ENCODE data around the gene FAM20A. TPM values are rescaled to one million over a fixed set of nuclear protein-coding genes. Genes with fewer than 3 reads are reported as not detected.

FAM20A gene
- total RNA-seq, 3 donors from 2014 or later (not counting 1 experiment from before 2014, with no cell fraction given) = 0.38 to 1.3 (median 0.66) TPM

DNA sequence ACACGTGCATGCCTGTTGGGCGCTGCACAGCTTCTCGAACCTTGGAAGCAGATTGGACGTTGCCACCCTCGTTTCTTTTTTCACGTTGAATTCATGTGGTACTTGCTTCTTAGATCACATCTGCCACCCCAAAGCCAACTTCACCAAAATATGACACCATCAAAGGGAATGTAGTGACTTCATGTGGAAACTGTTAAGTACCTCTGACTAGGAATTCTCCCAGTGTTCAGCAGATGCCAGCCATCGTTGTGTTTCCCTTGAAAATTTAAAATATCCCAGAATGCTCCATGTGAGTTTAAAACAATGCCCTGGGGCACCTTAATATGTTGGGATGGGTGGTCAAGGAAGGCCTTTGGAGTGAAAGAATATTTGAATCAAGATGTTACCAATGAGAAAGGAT is 22.6 kb upstream of the FAM20A start:
- DNase-seq (no peak), ATAC-seq (no peak)
- Mint-ChIP-seq H3K4me3 (no peak overlapping the region), H3K9me3 (peaks cover 0 to 2% of the 10 kb centered on the region in 2 donors), H3K27ac (no peak overlapping the region), H3K36me3 (no peaks in the 10 kb centered on the region), H3K4me1 (no peaks in the 10 kb centered on the region), H3K27me3 (ENCODE audit: low read depth in 2 of 2) (peaks cover 28 to 40% of the 10 kb centered on the region in 2 donors)
- TF ChIP-seq, protein P1, sequence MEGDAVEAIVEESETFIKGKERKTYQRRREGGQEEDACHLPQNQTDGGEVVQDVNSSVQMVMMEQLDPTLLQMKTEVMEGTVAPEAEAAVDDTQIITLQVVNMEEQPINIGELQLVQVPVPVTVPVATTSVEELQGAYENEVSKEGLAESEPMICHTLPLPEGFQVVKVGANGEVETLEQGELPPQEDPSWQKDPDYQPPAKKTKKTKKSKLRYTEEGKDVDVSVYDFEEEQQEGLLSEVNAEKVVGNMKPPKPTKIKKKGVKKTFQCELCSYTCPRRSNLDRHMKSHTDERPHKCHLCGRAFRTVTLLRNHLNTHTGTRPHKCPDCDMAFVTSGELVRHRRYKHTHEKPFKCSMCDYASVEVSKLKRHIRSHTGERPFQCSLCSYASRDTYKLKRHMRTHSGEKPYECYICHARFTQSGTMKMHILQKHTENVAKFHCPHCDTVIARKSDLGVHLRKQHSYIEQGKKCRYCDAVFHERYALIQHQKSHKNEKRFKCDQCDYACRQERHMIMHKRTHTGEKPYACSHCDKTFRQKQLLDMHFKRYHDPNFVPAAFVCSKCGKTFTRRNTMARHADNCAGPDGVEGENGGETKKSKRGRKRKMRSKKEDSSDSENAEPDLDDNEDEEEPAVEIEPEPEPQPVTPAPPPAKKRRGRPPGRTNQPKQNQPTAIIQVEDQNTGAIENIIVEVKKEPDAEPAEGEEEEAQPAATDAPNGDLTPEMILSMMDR (IDR thresholded peaks at IDR 0.05) = no peak
- intact Hi-C loops (cut with micrococcal nuclease) = no loop called here
- Histone ChIP-seq H3K9me3 (ENCODE audit: control insufficient read depth, insufficient read depth, low read length) (no peaks in the 10 kb centered on the region), H3K27me3 (ENCODE audit: control insufficient read depth, insufficient read depth, low read length) (peaks cover 6% of the 10 kb centered on the region), H3K36me3 (ENCODE audit: control insufficient read depth, insufficient read depth, low read length) (no peaks in the 10 kb centered on the region), H3K4me1 (ENCODE audit: control insufficient read depth, insufficient read depth, low read length) (no peaks in the 10 kb centered on the region), H3K27ac (ENCODE audit: low read length) (no peak overlapping the region), H3K4me3 (ENCODE audit: low read length) (no peak overlapping the region)
- WGBS (ENCODE audit: insufficient coverage) = 86% methylated on average over 7 of the region's 7 CpGs

DNA sequence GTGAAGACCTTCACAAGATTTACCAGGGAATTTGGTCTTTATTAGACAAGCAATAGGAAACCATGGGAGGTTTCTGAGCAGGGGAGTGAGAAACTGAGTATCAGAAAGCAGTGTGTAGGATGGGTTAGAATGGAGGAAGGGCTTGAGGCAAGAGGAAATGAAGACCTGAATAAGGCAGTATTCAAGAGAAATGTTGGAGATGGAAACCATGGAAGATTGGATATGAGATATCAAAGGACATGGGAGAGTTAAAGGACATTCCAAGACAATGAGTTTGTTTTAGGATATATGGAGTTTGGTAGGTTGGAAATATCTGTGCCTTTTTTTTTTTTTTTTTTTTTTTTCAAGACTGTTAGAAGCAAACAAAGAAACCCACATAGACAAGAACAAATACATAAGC is 21.3 kb upstream of the FAM20A start:
- intact Hi-C loops (cut with micrococcal nuclease) = no loop called here
- H3K9me3 ChIP-seq (ENCODE audit: control insufficient read depth, insufficient read depth, low read length) = no peaks in the 10 kb centered on the region
- Mint-ChIP-seq H3K27me3 (ENCODE audit: low read depth in 2 of 2) (peaks cover 30 to 39% of the 10 kb centered on the region in 2 donors), H3K4me3 (no peak overlapping the region), H3K9me3 (peaks cover 0 to 2% of the 10 kb centered on the region in 2 donors), H3K36me3 (no peaks in the 10 kb centered on the region), H3K27ac (no peak overlapping the region), H3K4me1 (no peaks in the 10 kb centered on the region)
- no peak for ATAC-seq
- H3K27ac ChIP-seq (ENCODE audit: low read length) = no peak overlapping the region
- H3K27me3 ChIP-seq (ENCODE audit: control insufficient read depth, insufficient read depth, low read length) = peaks cover 6% of the 10 kb centered on the region
- no peak for DNase-seq
- TF ChIP-seq, protein P1 (IDR thresholded peaks at IDR 0.05) = no peak
- H3K36me3 ChIP-seq (ENCODE audit: control insufficient read depth, insufficient read depth, low read length) = no peaks in the 10 kb centered on the region
- H3K4me3 ChIP-seq (ENCODE audit: low read length) = no peak overlapping the region
- H3K4me1 ChIP-seq (ENCODE audit: control insufficient read depth, insufficient read depth, low read length) = no peaks in the 10 kb centered on the region

DNA sequence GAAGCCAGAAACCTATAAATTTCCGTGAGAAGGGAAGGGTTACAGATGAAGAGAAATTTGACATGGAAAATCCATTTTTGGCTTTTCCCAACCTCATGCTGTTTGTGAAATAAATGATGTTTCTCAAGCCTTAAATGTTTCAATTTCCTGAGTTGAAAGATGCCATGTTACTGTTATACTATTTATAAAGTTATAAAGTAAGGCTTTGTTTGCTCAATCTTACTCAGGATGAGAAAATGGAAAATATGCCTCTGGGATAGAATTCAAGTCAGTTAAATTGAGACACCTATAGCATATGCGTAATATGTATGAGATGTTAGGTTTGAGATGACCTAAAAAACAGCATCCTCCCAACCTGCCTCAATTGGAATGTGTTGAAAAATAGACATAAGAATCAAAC is 19.9 kb upstream of the FAM20A start:
- H3K9me3 Mint-ChIP-seq = peaks cover 0 to 2% of the 10 kb centered on the region in 2 donors
- no peaks in the 10 kb centered on the region for H3K9me3 ChIP-seq (ENCODE audit: control insufficient read depth, insufficient read depth, low read length)
- no peak overlapping the region for H3K4me3 ChIP-seq (ENCODE audit: low read length)
- H3K4me1 Mint-ChIP-seq = no peaks in the 10 kb centered on the region
- ATAC-seq (no peak), DNase-seq (no peak)
- H3K27me3 ChIP-seq (ENCODE audit: control insufficient read depth, insufficient read depth, low read length) = peaks cover 9% of the 10 kb centered on the region
- WGBS (ENCODE audit: insufficient coverage) = 90% methylated on average over 1 of the region's 2 CpGs
- H3K36me3 Mint-ChIP-seq = no peaks in the 10 kb centered on the region
- H3K27ac ChIP-seq (ENCODE audit: low read length) = no peak overlapping the region
- no peaks in the 10 kb centered on the region for H3K36me3 ChIP-seq (ENCODE audit: control insufficient read depth, insufficient read depth, low read length)
- H3K27ac Mint-ChIP-seq = no peak overlapping the region
- intact Hi-C loops (cut with micrococcal nuclease) = no loop called here
- no peak overlapping the region for H3K4me3 Mint-ChIP-seq
- peaks cover 28 to 45% of the 10 kb centered on the region in 2 donors for H3K27me3 Mint-ChIP-seq (ENCODE audit: low read depth in 2 of 2)
- TF ChIP-seq, protein P1 (IDR thresholded peaks at IDR 0.05) = no peak
- H3K4me1 ChIP-seq (ENCODE audit: control insufficient read depth, insufficient read depth, low read length) = no peaks in the 10 kb centered on the region

DNA sequence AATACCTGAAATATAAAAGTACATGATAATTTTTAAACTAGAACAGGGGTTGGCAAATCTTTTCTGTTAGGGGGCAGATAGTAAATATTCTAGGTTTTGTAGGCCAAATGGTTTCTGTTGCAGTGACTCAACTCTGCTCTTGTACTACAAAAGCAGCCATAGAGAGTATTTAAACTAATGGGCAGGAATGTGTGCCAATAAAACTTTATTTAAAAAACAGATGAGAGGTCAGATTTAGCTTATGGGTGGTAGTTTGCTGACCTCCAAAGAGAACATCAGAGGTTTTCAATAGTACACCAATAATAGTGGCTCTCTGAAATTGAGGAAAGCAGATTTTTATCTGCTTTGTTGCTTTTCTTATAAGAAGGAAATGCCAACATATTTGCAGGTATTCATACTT is 15.2 kb upstream of the FAM20A start:
- Mint-ChIP-seq H3K27me3 (ENCODE audit: low read depth in 2 of 2) (peaks cover 25 to 63% of the 10 kb centered on the region in 2 donors), H3K36me3 (no peaks in the 10 kb centered on the region)
- intact Hi-C loops (cut with micrococcal nuclease) = no loop called here

More for the DNA sequence above, 15.2 kb upstream of the FAM20A start:
- no peaks in the 10 kb centered on the region for H3K9me3 ChIP-seq (ENCODE audit: control insufficient read depth, insufficient read depth, low read length)
- H3K27me3 ChIP-seq (ENCODE audit: control insufficient read depth, insufficient read depth, low read length) = peaks cover 9% of the 10 kb centered on the region
- H3K36me3 ChIP-seq (ENCODE audit: control insufficient read depth, insufficient read depth, low read length) = no peaks in the 10 kb centered on the region
- Mint-ChIP-seq H3K27ac (no peak overlapping the region), H3K4me1 (peaks cover 4 to 5% of the 10 kb centered on the region in 2 donors), H3K4me3 (no peak overlapping the region), H3K9me3 (peaks cover 0 to 2% of the 10 kb centered on the region in 2 donors)
- H3K4me3 ChIP-seq (ENCODE audit: low read length) = no peak overlapping the region
- DNase-seq (no peak), ATAC-seq (no peak)
- no peak overlapping the region for H3K27ac ChIP-seq (ENCODE audit: low read length)
- no peaks in the 10 kb centered on the region for H3K4me1 ChIP-seq (ENCODE audit: control insufficient read depth, insufficient read depth, low read length)
- TF ChIP-seq, protein P1 (IDR thresholded peaks at IDR 0.05) = no peak

Measured in natural killer cell (primary cell).